Central memory CD8-positive, alpha-beta T cell (primary cell): ENCODE measurements around the gene CSRP1.
"Not testable (repeated sequence)": the region's sequence is repeated elsewhere in the genome, so short reads cannot be mapped to it uniquely, and the experiment has no call there.

Experiments
- ATAC-seq: fragments of 150-1000 bp; cut with Tn5 transposase; replicated peaks from 2 replicates; pipeline ENCODE4 v1.10.0; 2022; ENCODE audit warnings: mild to moderate bottlenecking, moderate FRiP score, moderate number of reproducible peaks; ENCODE audit not compliant: poor library complexity, severe bottlenecking; ENCODE audit errors: extremely low read depth
- DNase-seq, 2 donors: peaks; one replicate each; pipeline ENCODE4 v3.0.0; 2021; ENCODE audit warnings: low spot score in 2 of 2
- H3K27ac Mint-ChIP-seq: one replicate; pipeline ENCODE4 v1.8.0; 2022; ENCODE audit warnings: low read depth, mild to moderate bottlenecking, moderate library complexity, mixed read lengths
- H3K27me3 Mint-ChIP-seq: one replicate; pipeline ENCODE4 v1.8.0; 2022; ENCODE audit warnings: mixed read lengths
- H3K36me3 Mint-ChIP-seq: one replicate; pipeline ENCODE4 v1.8.0; 2022; ENCODE audit warnings: mild to moderate bottlenecking, moderate library complexity, mixed read lengths; ENCODE audit not compliant: insufficient read depth
- H3K4me1 Mint-ChIP-seq: one replicate; pipeline ENCODE4 v1.8.0; 2022; ENCODE audit warnings: mixed read lengths
- H3K4me3 Mint-ChIP-seq: one replicate; pipeline ENCODE4 v1.8.0; 2022; ENCODE audit warnings: mild to moderate bottlenecking, moderate library complexity, mixed read lengths
- H3K9me3 Mint-ChIP-seq: one replicate; pipeline ENCODE4 v1.8.0; 2022; ENCODE audit warnings: mixed read lengths

The CSRP1 gene

GRCh38 chr1:201495551-201496295 lies 11.2 kb downstream of the CSRP1 start:
- Mint-ChIP-seq H3K4me1 (no peaks in the 10 kb centered on the region), H3K9me3 (no peaks in the 10 kb centered on the region), H3K36me3 (peaks cover 18% of the 10 kb centered on the region), H3K27me3 (no peaks in the 10 kb centered on the region), H3K4me3 (no peak overlapping the region), H3K27ac (no peak overlapping the region)
- DNase-seq, result no peak
- ATAC-seq, result no peak

GRCh38 chr1:201493757-201494617 lies 12.9 kb downstream of the CSRP1 start:
- H3K27me3 Mint-ChIP-seq, result no peaks in the 10 kb centered on the region
- DNase-seq (no peak), ATAC-seq (no peak)
- no peak overlapping the region for H3K27ac Mint-ChIP-seq
- no peak overlapping the region for H3K4me3 Mint-ChIP-seq
- no peaks in the 10 kb centered on the region for H3K4me1 Mint-ChIP-seq
- H3K36me3 Mint-ChIP-seq, result peaks cover 20% of the 10 kb centered on the region
- H3K9me3 Mint-ChIP-seq, result no peaks in the 10 kb centered on the region

- peaks cover 22% of the 10 kb centered on the region for H3K36me3 Mint-ChIP-seq
- not testable (repeated sequence) for DNase-seq, ATAC-seq
Observed at GRCh38 chr1:201493026-201493656, 13.8 kb downstream of the CSRP1 start.

GRCh38 chr1:201491896-201492511 lies 14.9 kb downstream of the CSRP1 start:
- no peak for ATAC-seq
- H3K9me3 Mint-ChIP-seq, result no peaks in the 10 kb centered on the region
- H3K27me3 Mint-ChIP-seq, result no peaks in the 10 kb centered on the region
- H3K4me1 Mint-ChIP-seq, result no peaks in the 10 kb centered on the region
- no peak for DNase-seq
- H3K27ac Mint-ChIP-seq, result peak overlapping the region; percentile 33
- H3K4me3 Mint-ChIP-seq, result no peak overlapping the region
- H3K36me3 Mint-ChIP-seq, result peaks cover 22% of the 10 kb centered on the region

More at GRCh38 chr1:201493026-201493656, 13.8 kb downstream of the CSRP1 start:
- H3K27me3 Mint-ChIP-seq, H3K4me3 Mint-ChIP-seq, H3K9me3 Mint-ChIP-seq, H3K4me1 Mint-ChIP-seq, H3K27ac Mint-ChIP-seq: not testable (repeated sequence)

GRCh38 chr1:201490708-201491131 lies 16.2 kb downstream of the CSRP1 start:
- Mint-ChIP-seq H3K27me3 (no peaks in the 10 kb centered on the region), H3K36me3 (peaks cover 20% of the 10 kb centered on the region), H3K4me3 (no peak overlapping the region), H3K4me1 (no peaks in the 10 kb centered on the region), H3K9me3 (no peaks in the 10 kb centered on the region), H3K27ac (no peak overlapping the region)
- ATAC-seq (no peak), DNase-seq (no peak)

- Mint-ChIP-seq H3K36me3 (peaks cover 13% of the 10 kb centered on the region), H3K4me3 (no peak overlapping the region), H3K27ac (no peak overlapping the region), H3K27me3 (no peaks in the 10 kb centered on the region), H3K4me1 (no peaks in the 10 kb centered on the region), H3K9me3 (no peaks in the 10 kb centered on the region)
- ATAC-seq (no peak), DNase-seq (no peak)
Observed at GRCh38 chr1:201489643-201490261, 17.2 kb downstream of the CSRP1 start.

GRCh38 chr1:201488830-201489589 lies 17.9 kb downstream of the CSRP1 start:
- Mint-ChIP-seq H3K36me3 (peaks cover 15% of the 10 kb centered on the region), H3K27ac (no peak overlapping the region), H3K4me3 (no peak overlapping the region), H3K27me3 (no peaks in the 10 kb centered on the region), H3K4me1 (no peaks in the 10 kb centered on the region), H3K9me3 (no peaks in the 10 kb centered on the region)
- ATAC-seq (no peak), DNase-seq (no peak)

- ATAC-seq, result no peak
- no peak for DNase-seq
- peaks cover 11% of the 10 kb centered on the region for H3K36me3 Mint-ChIP-seq
- no peak overlapping the region for H3K4me3 Mint-ChIP-seq
- no peak overlapping the region for H3K27ac Mint-ChIP-seq
- H3K4me1 Mint-ChIP-seq, result no peaks in the 10 kb centered on the region
- H3K9me3 Mint-ChIP-seq, result no peaks in the 10 kb centered on the region
- no peaks in the 10 kb centered on the region for H3K27me3 Mint-ChIP-seq
Observed at GRCh38 chr1:201487742-201488141, 19.2 kb downstream of the CSRP1 start.

- peaks cover 12% of the 10 kb centered on the region for H3K4me1 Mint-ChIP-seq
- no peak overlapping the region for H3K27ac Mint-ChIP-seq
- ATAC-seq, result no peak
- H3K9me3 Mint-ChIP-seq, result no peaks in the 10 kb centered on the region
- peaks cover 9% of the 10 kb centered on the region for H3K27me3 Mint-ChIP-seq
- peaks cover 8% of the 10 kb centered on the region for H3K36me3 Mint-ChIP-seq
- H3K4me3 Mint-ChIP-seq, result no peak overlapping the region
- DNase-seq, result no peak
Observed at GRCh38 chr1:201486187-201486586, 20.7 kb downstream of the CSRP1 start.

GRCh38 chr1:201485184-201485774 lies 21.6 kb downstream of the CSRP1 start:
- DNase-seq, result no peak
- Mint-ChIP-seq H3K4me1 (peaks cover 18% of the 10 kb centered on the region), H3K36me3 (peaks cover 8% of the 10 kb centered on the region), H3K27ac (no peak overlapping the region), H3K27me3 (peaks cover 18% of the 10 kb centered on the region), H3K4me3 (no peak overlapping the region), H3K9me3 (no peaks in the 10 kb centered on the region)
- no peak for ATAC-seq

- no peak for ATAC-seq
- Mint-ChIP-seq H3K36me3 (peaks cover 4% of the 10 kb centered on the region), H3K27ac (no peak overlapping the region)
Observed at GRCh38 chr1:201483373-201483949, 23.5 kb downstream of the CSRP1 start.

More at GRCh38 chr1:201483373-201483949, 23.5 kb downstream of the CSRP1 start:
- H3K4me1 Mint-ChIP-seq, result peaks cover 18% of the 10 kb centered on the region
- no peak overlapping the region for H3K4me3 Mint-ChIP-seq
- peaks cover 25% of the 10 kb centered on the region for H3K27me3 Mint-ChIP-seq
- no peaks in the 10 kb centered on the region for H3K9me3 Mint-ChIP-seq
- no peak for DNase-seq
